Measurements from ENCODE around the gene PERM1.

DNA sequence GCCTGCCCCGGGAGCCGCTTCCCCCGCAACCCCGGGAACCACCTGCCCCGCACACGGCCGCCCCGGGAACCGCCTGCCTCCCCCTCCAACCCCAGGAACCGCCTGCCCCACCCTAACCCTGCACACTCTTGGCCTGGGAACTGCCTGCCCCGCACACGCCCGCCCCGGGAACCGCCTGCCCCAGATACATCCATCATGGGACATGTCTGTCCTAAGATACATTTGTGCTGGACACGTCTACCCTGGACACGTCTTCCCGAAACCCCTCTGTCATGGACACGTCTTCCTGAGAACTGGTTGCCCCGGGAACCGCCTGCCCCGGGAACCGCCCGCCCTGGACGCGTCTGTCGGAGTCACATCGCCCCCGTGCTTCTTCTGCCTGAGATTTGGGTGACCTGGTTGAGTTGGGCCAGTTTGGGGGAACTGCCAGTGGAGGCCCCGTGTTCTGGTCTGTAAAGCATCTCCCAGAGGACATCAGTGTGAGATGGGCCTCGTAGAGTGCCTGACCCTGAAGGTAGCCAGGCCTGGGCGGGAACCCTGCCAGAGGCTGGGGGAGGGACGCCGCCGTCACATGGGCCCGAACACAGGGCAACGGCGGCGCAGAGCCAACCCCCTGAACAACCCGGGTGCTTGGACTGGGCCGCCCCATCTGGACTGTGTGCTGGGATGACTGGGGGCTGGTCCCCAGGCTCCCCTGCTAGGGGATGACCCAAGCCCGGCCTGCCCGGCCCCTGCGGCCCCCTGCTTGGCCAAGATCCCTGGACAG, 3.6 kb downstream of the PERM1 start:
- TF ChIP-seq, protein P1, sequence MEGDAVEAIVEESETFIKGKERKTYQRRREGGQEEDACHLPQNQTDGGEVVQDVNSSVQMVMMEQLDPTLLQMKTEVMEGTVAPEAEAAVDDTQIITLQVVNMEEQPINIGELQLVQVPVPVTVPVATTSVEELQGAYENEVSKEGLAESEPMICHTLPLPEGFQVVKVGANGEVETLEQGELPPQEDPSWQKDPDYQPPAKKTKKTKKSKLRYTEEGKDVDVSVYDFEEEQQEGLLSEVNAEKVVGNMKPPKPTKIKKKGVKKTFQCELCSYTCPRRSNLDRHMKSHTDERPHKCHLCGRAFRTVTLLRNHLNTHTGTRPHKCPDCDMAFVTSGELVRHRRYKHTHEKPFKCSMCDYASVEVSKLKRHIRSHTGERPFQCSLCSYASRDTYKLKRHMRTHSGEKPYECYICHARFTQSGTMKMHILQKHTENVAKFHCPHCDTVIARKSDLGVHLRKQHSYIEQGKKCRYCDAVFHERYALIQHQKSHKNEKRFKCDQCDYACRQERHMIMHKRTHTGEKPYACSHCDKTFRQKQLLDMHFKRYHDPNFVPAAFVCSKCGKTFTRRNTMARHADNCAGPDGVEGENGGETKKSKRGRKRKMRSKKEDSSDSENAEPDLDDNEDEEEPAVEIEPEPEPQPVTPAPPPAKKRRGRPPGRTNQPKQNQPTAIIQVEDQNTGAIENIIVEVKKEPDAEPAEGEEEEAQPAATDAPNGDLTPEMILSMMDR (conservative IDR thresholded peaks at IDR 0.05; ENCODE audit: low read length): no peak
- no peak for TF ChIP-seq EZH2phosphoT487 (IDR thresholded peaks at IDR 0.05; ENCODE audit: borderline replicate concordance)

Data from Loucy (cell line).